Measurements from ENCODE around the gene MIA.
A peak's percentile ranks its signal among the peaks of the same experiment; 100 is the strongest.
"Not testable (repeated sequence)": the region's sequence is repeated elsewhere in the genome, so short reads cannot be mapped to it uniquely, and the experiment has no call there.

The MIA gene

GRCh38 chr19:40780582-40780981 is 5.3 kb downstream of the MIA start:
- DNase-seq (ENCODE audit: low read depth), result no peak

- DNase-seq (ENCODE audit: low read depth), result no peak
These were observed 5.8 kb downstream of the MIA start for GRCh38 chr19:40781140-40781539.

- DNase-seq (ENCODE audit: low read depth), result no peak
These were observed 8.4 kb downstream of the MIA start for GRCh38 chr19:40783711-40784110.

GRCh38 chr19:40784146-40784545 is 8.8 kb downstream of the MIA start:
- not testable (repeated sequence) for DNase-seq (ENCODE audit: low read depth)

- no peak for DNase-seq (ENCODE audit: low read depth)
These were observed 10.2 kb downstream of the MIA start for GRCh38 chr19:40785526-40785925.

DNA sequence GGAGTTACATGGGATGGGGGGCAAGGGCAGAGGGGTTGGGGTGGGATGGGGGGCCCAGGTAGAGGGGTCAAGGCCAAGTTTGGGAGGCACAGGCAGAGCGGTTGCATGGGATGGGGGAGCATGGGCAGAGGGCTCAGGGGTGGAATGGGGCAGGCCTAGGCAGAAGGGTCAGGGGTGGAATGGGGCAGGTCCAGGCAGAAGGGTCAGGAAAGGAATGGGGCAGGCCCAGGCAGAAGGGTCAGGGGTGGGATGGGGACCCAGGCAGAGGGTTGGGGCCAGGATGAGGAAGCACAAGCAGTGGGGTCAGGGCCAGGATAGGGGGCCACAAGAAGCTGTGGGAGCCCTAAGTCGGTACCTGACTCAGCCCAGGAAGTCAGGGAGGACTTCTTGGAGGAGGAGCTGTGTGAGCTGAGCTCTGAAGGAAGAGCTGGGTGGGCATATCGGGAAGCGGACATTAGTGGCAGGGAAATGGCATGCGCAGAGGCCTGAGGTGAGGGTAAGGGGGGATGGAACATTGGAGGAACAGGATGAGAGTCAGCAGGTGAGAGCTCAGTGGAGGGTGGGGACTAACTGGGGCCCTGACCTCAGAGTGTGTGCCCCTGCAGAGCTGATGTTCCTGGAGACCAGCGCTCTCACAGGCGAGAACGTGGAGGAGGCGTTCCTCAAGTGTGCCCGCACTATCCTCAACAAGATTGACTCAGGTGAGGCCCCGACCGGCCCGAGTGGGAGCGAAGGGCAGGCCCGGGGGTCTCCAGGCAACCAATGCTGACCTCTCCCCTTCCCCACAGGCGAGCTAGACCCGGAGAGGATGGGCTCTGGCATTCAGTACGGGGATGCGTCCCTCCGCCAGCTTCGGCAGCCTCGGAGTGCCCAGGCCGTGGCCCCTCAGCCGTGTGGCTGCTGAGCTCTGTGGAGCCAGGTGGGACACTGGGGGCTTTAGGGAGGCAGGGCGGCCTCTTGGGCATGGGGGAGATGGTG is 11.0 kb downstream of the MIA start:
- no peak for DNase-seq (ENCODE audit: low read depth)

- no peak for DNase-seq (ENCODE audit: low read depth)
These were observed 16.0 kb downstream of the MIA start for GRCh38 chr19:40791349-40791748.

DNA sequence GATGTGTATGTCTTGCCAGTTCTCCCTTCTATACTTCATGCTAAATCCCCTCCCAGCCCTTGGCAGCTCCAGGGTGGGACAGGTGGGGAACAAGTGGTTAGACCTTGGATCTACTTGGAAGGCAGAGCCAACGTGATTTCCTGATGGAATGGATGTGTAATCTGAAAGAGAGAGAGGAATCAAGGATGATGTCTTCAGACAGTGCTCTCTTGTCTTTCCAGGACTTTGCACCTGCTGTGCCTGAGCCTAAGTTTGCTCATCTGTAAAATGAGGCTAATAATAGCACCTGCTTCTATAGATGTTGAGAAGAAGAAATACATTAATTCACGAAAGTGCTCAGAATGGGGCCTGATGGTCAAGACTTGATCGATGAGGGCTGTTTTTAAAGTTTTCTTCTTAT is 16.7 kb downstream of the MIA start:
- no peak for DNase-seq (ENCODE audit: low read depth)

DNA sequence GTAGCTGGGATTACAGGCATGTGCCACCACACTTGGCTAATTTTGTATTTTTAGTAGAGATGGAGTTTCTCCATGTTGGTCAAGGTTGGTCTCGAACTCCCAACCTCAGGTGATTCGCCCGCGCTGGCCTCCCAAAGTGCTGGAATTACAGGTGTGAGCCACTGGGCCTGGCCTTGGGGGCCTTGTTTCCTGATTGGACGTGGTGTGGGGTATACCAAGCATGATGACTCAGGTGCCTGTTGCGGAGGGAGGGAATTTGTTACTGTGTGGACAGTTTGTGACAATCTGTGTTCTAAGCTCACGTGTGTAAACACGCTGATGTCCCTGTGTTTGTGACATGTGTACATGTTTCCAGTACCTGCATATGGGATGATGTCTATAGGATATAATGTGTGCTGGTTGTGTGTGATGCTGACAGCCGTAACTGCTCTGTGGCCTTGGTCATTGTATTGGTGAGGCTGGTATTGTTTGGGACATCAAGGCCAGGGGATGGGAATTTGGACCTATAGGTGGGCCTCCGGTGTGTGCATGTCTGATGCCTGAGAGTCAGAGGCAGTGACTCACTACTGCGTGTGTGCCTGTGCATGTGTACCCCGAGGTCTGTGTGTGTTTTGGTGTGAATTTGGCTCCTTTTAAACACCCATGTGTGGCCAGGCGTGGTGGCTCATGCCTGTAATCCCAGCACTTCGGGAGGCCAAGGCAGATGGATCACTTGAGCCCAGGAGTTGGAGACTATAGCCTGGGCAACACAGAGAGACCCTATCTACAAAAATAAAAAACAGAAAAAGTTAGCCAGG is 22.0 kb downstream of the MIA start:
- no peak for DNase-seq (ENCODE audit: low read depth)

DNA sequence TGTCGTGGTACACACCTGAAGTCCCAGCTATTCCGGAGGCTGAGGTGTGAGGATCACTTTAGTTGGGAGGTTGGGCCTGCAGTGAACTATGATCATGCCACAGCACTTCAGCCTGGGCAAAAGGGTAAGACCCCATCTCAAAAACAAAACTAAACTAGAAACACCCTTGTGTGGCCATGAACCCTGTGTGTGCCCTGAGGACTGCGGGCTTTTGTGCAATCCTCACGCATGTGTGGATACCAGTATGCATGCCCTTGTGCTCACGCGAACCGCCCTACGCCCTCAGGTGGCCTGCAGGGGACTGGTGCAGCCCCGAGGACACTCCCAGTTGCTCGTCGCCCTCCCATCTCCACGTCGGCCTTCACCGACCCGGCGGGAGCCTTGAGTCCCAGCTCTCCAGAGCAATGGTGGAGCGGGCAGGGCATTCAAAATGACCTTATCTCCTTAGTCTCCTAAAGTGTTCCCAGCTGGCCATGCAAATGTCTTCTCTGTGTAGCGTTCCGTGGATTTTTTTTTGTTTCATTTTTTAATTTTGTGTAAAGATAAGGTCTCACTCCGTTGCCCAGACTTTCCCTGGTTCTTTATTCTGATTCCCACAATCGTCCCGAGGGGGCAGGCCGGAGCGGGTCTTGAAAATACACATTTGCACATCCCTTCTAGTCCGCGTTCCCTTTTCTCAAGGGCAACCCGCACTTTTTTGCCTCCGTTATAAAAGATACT is 22.8 kb downstream of the MIA start:
- no peak for DNase-seq (ENCODE audit: low read depth)

GRCh38 chr19:40798683-40799557 is 23.6 kb downstream of the MIA start, which contains the start of gene EGLN2:
Gene EGLN2, plus strand, starts transcription at chr19:40799191. Its CDS starts 1,382 bp downstream, at chr19:40800573.
- peak; percentile 99 for DNase-seq (ENCODE audit: low read depth)

DNA sequence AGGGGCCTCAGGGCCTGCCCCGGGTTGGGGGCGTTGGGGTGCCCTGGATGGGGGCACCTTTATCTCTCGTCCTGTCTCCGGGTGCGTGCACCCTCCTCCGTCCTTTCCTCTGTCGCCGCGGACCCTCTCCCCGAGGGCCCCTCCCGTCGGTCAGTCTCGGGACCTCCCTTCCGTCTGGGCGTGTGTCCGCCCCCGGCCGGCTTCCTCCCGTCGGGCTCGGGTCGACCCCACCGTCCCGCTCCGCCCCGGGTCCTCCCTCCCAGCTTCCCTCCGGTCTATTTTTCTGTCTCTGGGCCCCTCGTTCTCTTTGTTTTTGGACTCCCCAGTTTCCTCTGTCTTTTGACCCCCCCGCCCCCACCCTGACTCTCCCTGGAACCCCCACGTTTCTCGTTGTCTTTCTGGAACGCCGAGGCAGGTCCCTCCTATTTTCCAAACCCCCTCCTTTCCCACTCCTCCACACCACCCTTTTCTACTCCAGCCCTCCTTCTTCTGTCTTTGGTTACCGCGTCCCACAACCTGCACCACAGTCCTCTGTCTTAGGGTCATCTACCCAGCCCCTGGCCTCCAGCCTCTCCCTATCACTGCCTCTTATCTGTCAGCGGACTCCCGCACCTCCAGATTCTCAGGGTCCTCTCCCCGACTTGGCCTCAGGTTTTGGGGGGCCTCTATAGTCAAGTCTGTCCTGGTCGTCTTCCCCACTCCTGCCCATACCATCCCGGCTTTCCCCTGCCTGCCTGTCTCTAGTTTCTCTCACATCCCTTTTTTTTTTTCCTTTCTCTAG is 24.4 kb downstream of the MIA start:
- DNase-seq (ENCODE audit: low read depth), result no peak

- DNase-seq (ENCODE audit: low read depth), result no peak
These were observed 25.1 kb downstream of the MIA start for GRCh38 chr19:40800339-40800996.

GRCh38 chr19:40800997-40801377 is 25.7 kb downstream of the MIA start:
- DNase-seq (ENCODE audit: low read depth), result no peak

- DNase-seq (ENCODE audit: low read depth), result no peak
These were observed 26.3 kb downstream of the MIA start for GRCh38 chr19:40801426-40802299.

GRCh38 chr19:40802300-40803169 is 27.2 kb downstream of the MIA start:
- no peak for DNase-seq (ENCODE audit: low read depth)

DNA sequence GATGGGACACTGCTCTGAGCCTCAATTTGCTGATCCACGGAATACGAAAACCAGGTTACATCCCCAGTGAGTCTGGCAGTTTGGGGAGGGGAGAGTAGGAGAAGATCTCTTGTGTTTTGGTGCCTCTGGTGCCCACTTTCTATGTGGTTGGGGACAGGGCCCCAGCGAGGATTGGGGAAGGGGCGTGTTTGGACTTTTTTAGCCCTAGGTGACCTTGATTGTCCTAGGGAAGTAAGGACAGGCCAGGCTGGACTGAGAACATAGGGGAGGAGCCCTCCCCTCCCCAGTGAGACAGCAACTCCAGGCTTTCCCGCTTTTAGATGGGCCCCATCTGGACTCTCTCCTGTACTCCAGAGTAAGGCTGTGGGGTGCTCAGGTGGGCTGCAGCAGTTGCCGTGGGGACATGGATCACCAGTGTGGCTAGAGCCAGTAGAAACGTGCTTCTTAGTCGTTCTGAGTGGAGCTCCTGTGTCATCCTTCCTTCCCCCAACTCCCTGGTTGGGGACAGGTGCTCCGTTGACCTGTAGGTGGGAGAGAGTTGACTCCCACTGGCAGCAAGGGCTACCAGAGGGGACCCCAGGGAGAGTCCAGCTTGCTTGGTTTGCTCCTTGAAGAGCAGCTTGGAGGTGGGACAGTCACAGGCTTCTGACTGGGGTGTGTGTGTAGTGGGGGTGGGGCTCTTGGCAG is 28.0 kb downstream of the MIA start:
- no peak for DNase-seq (ENCODE audit: low read depth)

Data from stimulated activated CD8-positive, alpha-beta memory T cell treated with anti-CD3 and anti-CD28 coated beads, Interleukin-15, amount 100 ng/mL, for 24 hours (primary cell).